GM12878 (cell line): Measurements from ENCODE around the gene B3GAT1. TPM values are rescaled to one million over a fixed set of nuclear protein-coding genes. Genes with fewer than 3 reads are reported as not detected.

Experiments
- ATAC-seq: fragments of 200-7000 bp; cut with Tn5 transposase; 3 replicates; pipeline ENCODE4 v1.9.1; 2020; ENCODE audit warnings: mild to moderate bottlenecking, moderate library complexity
- BruUV-seq: library from RNA; stranded (reverse); fragments of 400-500 nt; replicated peaks from 2 replicates; lab custom pipeline; 2021; lab: Mats Ljungman, UMichigan
- CTCF ChIA-PET: fragments of 300-600 bp; sonication (Branson Sonifier 250); formaldehyde crosslinking; extraction: SDS; loops from one replicate; lab custom pipeline; 2021; ENCODE audit warnings: inconsistent platforms; lab: Yijun Ruan, JAX
- POLR2A ChIA-PET: fragments of 350-600 bp; formaldehyde crosslinking; extraction: SDS; loops from one replicate; lab custom pipeline; 2021; ENCODE audit warnings: inconsistent platforms; lab: Charles Lee
- RAD21 ChIA-PET: fragments of 300-600 bp; sonication (Branson Sonifier 250); formaldehyde crosslinking; loops from one replicate; lab custom pipeline; 2023; ENCODE audit warnings: antibody characterized with exemption; ENCODE audit not compliant: unreplicated experiment; lab: Charles Lee
- SMC1A ChIA-PET: fragments of 300-600 bp; sonication (Branson Sonifier 250); formaldehyde crosslinking; loops from one replicate; lab custom pipeline; 2023; ENCODE audit not compliant: unreplicated experiment, uncharacterized antibody; lab: Charles Lee
- DNase-seq: peaks from one replicate; pipeline ENCODE4 v3.0.0-alpha.2; 2011; ENCODE audit warnings: low read depth, low spot score
- FAIRE-seq: peaks from 3 replicates; lab custom pipeline; 2011; peaks lifted over from hg19 to GRCh38; lab: Jason Lieb, UNC
- H2AFZ ChIP-seq: 2 replicates; pipeline ENCODE4 v1.6.0; 2011; ENCODE audit warnings: low read depth, low read length, control low read depth; ENCODE audit not compliant: control insufficient read depth
- H3K27ac ChIP-seq: 2 replicates; pipeline ENCODE4 v1.5.1; 2011; ENCODE audit warnings: control low read depth; ENCODE audit not compliant: control insufficient read depth, insufficient read depth
- H3K27me3 ChIP-seq, 2 experiments: replicated peaks in 1 of 2; 2 replicates each; pipeline versions ENCODE4 v1.6.0 to v1.6.1; 2011; ENCODE audit warnings: low read length in 1 of 2; ENCODE audit not compliant: control insufficient read depth in 2 of 2, insufficient read depth in 2 of 2
- H3K36me3 ChIP-seq, 2 experiments: 2 replicates each; pipeline ENCODE4 v1.5.1; 2011; ENCODE audit warnings: low read length in 1 of 2; ENCODE audit not compliant: control insufficient read depth in 2 of 2, insufficient read depth in 2 of 2
- H3K4me1 ChIP-seq: 2 replicates; pipeline ENCODE4 v1.6.1; 2011; ENCODE audit warnings: mild to moderate bottlenecking, low read length, moderate library complexity, mixed read lengths; ENCODE audit not compliant: control insufficient read depth, insufficient read depth
- H3K4me2 ChIP-seq: 2 replicates; pipeline ENCODE4 v1.6.0; 2011; ENCODE audit warnings: control low read depth; ENCODE audit not compliant: control insufficient read depth, insufficient read depth
- H3K4me3 ChIP-seq: fragments of 200-600 bp; sonication (generic); 2 replicates; pipeline ENCODE4 v1.5.1; 2016
- H3K79me2 ChIP-seq: 2 replicates; pipeline ENCODE4 v1.6.0; 2011; ENCODE audit warnings: low read length; ENCODE audit not compliant: control insufficient read depth, insufficient read depth
- H3K9ac ChIP-seq: 2 replicates; pipeline ENCODE4 v1.8.0; 2011; ENCODE audit warnings: low read length, control low read depth, mixed read lengths; ENCODE audit not compliant: control insufficient read depth, insufficient read depth
- H3K9me3 ChIP-seq: replicated peaks from 3 replicates; pipeline ENCODE4 v1.5.1; 2011; ENCODE audit warnings: mild to moderate bottlenecking, low read length; ENCODE audit not compliant: control insufficient read depth, insufficient read depth
- H4K20me1 ChIP-seq: 2 replicates; pipeline ENCODE4 v1.6.0; 2011; ENCODE audit not compliant: control insufficient read depth, insufficient read depth
- BRCA1 ChIP-seq: IDR thresholded peaks from 2 replicates; pipeline ENCODE4 v1.6.1; 2011; ENCODE audit warnings: low read depth, low read length, improper control_type of control experiment
- E4F1 ChIP-seq: fragments of 450-650 bp; IDR thresholded peaks from 2 replicates; pipeline ENCODE4 v1.6.1; 2018; ENCODE audit warnings: borderline replicate concordance, mild to moderate bottlenecking; ENCODE audit not compliant: partially characterized antibody
- EZH2 ChIP-seq: IDR thresholded peaks from 2 replicates; pipeline ENCODE4 v1.6.1; 2012; ENCODE audit warnings: low read depth, mild to moderate bottlenecking, control low read depth, inconsistent platforms, low read length, borderline replicate concordance; ENCODE audit not compliant: control insufficient read depth
- POLR2AphosphoS2 ChIP-seq: IDR thresholded peaks from 2 replicates; pipeline ENCODE4 v1.6.1; 2011; ENCODE audit warnings: low read depth, mild to moderate bottlenecking, low read length, improper control_type of control experiment, moderate library complexity
- SMAD5 ChIP-seq: IDR thresholded peaks from 2 replicates; pipeline ENCODE4 v1.6.1; 2016; ENCODE audit warnings: antibody characterized with exemption, low read depth
- SPI1 ChIP-seq: IDR thresholded peaks from 2 replicates; pipeline ENCODE4 v1.6.1; 2011; ENCODE audit warnings: low read depth, mild to moderate bottlenecking, low read length, moderate library complexity, borderline replicate concordance; ENCODE audit not compliant: insufficient read depth
- WGBS: methylation state at CpG from one replicate; pipeline ENCODE4 v1.1.6; 2016; ENCODE audit warnings: low lambda C conversion rate; ENCODE audit not compliant: insufficient replicate concordance, insufficient coverage; ENCODE audit errors: missing lambda C conversion rate; 5-methylcytosine and 5-hydroxymethylcytosine counted together
- in situ Hi-C: fragments of 300-500 bp; cut with MboI; formaldehyde crosslinking; loops from 9 replicates; pipeline ENCODE4 v1.14.3; 2018; ENCODE audit warnings: mixed read lengths
- intact Hi-C: fragments of 100-400 bp; cut with micrococcal nuclease; formaldehyde crosslinking; loops from one replicate; pipeline ENCODE4 v1.14.2; 2022; ENCODE audit not compliant: unreplicated experiment
- polyA plus RNA-seq, 11 experiments: library from polyadenylated mRNA; depleted of rRNA in 4 of 11; unstranded in 6 of 11; stranded (reverse) in 5 of 11; fragments of >200 nt; fragmentation: Nextera tagmentation in 4 of 11; fragmentation: Illumina TruSeq in 1 of 11; extraction: Ambion mirVana in 4 of 11; extraction: Trizol in 1 of 11; gene quantifications; 1 replicate in 1 of 11; 2 replicates in 10 of 11; pipeline versions ENCODE4 v1.2.1 to v1.2.3, GENCODE V29; 2011 to 2016; ENCODE audit warnings: inconsistent platforms in 2 of 11, missing spikeins in 2 of 11, low read depth in 1 of 11
- total RNA-seq, 4 experiments: library from RNA; depleted of rRNA in 3 of 4; stranded (reverse); fragments of >200 nt in 3 of 4; fragmentation: Illumina TruSeq in 1 of 4; extraction: Trizol in 1 of 4; gene quantifications; 2 replicates each; pipeline versions ENCODE4 v1.2.1 to v1.2.3, GENCODE V29; 2013 to 2021

B3GAT1 gene
- total and polyA plus RNA-seq, 10 of the 15 experiments (the other 5 are each of a cell fraction or from before 2014, with no cell fraction given) = 0.05 TPM; not detected in 9

- 26% methylated on average over 11 of the region's 11 CpGs for WGBS
- no TSS peak for BruUV-seq
- H4K20me1 ChIP-seq = no peaks in the 10 kb centered on the region
- ChIA-PET SMC1A (no interaction called here), RAD21 (no interaction called here), POLR2A (no interaction called here), CTCF (no interaction called here)
- H3K4me2 ChIP-seq = no peak overlapping the region
- H3K4me3 ChIP-seq = no peak overlapping the region
- no peaks in the 10 kb centered on the region for H3K36me3 ChIP-seq
- ATAC-seq = no peak
- H3K27ac ChIP-seq = no peak overlapping the region
- in situ Hi-C loops (no loop called here), intact Hi-C loops (no loop called here)
- H3K4me1 ChIP-seq = no peaks in the 10 kb centered on the region
- no peak overlapping the region for H3K9ac ChIP-seq
- no peak overlapping the region for H2AFZ ChIP-seq
- no peak for FAIRE-seq
- no peaks in the 10 kb centered on the region for H3K9me3 ChIP-seq
- peaks cover 2 to 8% of the 10 kb centered on the region in 2 experiments; a peak in 2 of 4 replicates for H3K27me3 ChIP-seq
- DNase-seq = no peak
- no peaks in the 10 kb centered on the region for H3K79me2 ChIP-seq
- TF ChIP-seq E4F1 (no peak), SPI1 (no peak), EZH2 (no peak), BRCA1 (no peak), SMAD5 (no peak), POLR2AphosphoS2 (no peak)
- TF ChIP-seq, all 136 proteins: peak for 0
These were observed 5.5 kb downstream of the B3GAT1 start for GRCh38 chr11:134406264-134407185.
